GM19238 (cell line): ENCODE data around the gene LIPG.
"Not testable (repeated sequence)": the region's sequence is repeated elsewhere in the genome, so short reads cannot be mapped to it uniquely, and the experiment has no call there.

Experiments
- DNase-seq: peaks from one replicate; pipeline ENCODE4 v3.0.0; 2011; ENCODE audit warnings: low spot score; ENCODE audit not compliant: insufficient read length

Gene LIPG

DNA sequence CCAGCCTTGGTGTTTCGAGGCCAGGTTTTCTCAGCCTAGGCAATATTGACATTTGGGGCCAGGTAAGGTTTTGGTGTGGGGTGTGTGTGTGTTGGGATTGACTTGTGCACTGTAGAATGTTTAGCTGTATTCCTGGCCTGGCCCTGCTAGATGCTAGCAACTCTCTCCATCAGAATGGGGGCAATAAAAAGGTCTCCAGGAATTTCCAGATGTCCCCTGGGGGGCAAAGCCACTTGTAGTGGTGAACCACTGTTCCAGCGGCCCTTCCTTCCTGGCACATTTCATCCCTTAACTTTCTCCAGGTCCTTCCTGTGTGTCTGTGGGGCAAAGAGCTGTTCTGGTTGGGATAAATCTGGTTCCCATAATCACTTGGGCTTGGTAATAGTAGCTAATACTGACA, 12.0 kb downstream of the LIPG start:
- no peak for DNase-seq

DNA sequence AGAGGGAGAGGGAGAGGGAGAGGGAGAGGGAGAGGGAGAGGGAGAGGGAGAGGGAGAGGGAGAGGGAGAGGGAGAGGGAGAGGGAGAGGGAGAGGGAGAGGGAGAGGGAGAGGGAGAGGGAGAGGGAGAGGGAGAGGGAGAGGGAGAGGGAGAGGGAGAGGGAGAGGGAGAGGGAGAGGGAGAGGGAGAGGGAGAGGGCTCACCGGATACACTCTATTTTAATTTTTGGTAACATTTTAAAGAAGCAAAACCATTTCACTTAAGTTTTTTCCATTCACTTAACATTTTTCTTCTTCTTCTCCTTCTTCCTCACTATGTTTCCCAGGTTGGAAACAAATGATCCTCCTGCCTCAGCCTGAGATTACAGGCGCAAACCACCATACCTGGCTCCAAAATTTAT, 17.2 kb downstream of the LIPG start:
- DNase-seq = not testable (repeated sequence)

GRCh38 chr18:49579583-49579982, 17.7 kb downstream of the LIPG start:
- DNase-seq = not testable (repeated sequence)

GRCh38 chr18:49580279-49580678, 18.4 kb downstream of the LIPG start:
- no peak for DNase-seq

DNA sequence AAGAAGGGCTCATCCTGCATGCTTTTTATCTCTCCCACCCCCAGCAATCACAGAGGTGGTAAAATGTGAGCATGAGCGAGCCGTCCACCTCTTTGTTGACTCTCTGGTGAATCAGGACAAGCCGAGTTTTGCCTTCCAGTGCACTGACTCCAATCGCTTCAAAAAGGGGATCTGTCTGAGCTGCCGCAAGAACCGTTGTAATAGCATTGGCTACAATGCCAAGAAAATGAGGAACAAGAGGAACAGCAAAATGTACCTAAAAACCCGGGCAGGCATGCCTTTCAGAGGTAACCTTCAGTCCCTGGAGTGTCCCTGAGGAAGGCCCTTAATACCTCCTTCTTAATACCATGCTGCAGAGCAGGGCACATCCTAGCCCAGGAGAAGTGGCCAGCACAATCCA, 19.5 kb downstream of the LIPG start:
- no peak for DNase-seq

DNA sequence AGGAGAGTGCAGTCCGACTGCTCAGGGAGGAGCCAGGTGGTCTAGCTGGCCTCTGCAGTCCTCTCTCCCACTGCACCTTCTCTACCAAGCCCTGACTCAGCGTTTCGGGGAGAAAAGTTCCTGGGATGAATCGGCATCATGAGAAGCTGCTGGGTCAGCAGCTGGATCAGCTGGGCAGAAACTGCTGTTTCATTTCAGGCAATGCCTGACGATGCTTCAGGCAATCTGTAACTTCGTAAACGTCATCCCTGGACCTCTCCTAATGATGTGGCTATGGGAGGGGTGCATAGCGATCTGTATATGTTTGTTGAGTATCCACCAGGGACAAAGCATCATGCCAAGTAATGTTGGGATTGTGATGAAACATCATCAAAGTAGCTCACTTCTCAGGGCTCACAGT, 20.7 kb downstream of the LIPG start:
- DNase-seq = no peak

DNA sequence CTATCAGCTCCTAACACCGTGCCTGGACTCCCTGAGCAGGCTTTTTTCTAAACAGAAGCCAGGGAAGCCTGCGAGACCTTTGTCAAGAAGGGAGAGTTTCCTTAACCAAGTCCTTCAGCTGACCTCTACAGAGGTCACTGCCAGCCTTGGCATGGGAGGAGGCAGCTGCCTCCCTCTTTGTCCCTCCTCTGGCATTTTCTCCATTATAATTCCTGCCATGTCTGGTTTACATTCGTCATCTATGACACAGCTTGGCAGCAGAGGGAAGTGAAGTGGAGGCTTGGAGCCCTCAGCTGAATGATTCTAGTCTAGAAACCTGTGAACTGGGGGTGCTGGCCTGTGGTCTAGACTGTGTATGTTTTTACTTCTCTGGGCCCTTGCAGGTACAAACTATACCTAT, 22.5 kb downstream of the LIPG start:
- no peak for DNase-seq

GRCh38 chr18:49584951-49585350, 23.1 kb downstream of the LIPG start:
- DNase-seq = not testable (repeated sequence)

DNA sequence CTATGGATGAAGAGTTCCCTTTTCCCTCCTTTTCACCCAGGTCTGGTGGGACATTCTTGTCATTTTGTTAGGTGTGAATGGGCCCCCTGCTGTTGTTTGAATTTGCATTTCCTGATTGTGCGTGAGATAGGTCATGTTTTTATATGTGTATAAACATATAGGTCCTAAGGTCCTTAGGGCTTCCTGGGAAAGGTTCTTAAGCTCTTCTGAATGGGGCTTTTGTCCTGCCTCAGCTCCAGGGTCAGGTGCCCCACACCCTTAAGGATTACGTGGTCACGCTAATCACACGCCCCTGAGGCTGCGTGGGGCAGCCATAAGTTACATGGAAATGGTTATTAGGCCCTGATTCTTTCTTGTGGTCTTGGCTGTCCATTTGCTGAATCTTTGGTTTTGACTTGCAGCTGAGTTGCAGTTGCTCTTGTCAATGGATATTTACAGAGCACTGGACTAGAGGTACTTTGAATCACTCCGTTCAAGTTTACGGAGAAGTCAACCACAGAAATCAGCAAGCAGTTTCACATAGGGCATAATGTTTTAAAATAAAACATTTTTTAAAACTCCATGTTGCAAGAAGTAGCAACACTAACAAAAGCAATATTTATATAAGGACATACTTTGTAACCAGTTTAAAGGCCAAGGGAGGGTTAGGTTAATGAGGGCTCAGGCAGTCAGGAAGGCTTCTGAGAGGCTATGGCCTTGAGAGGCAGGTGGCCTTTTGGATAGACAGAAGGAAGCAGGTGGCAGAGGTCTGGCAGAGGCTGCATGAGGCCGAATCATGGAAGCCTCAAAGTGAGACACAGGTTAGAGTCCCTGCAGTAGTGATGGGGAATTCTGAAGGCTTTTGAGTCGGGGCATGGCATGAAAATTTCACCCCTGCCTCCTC, 24.2 kb downstream of the LIPG start:
- DNase-seq = no peak

DNA sequence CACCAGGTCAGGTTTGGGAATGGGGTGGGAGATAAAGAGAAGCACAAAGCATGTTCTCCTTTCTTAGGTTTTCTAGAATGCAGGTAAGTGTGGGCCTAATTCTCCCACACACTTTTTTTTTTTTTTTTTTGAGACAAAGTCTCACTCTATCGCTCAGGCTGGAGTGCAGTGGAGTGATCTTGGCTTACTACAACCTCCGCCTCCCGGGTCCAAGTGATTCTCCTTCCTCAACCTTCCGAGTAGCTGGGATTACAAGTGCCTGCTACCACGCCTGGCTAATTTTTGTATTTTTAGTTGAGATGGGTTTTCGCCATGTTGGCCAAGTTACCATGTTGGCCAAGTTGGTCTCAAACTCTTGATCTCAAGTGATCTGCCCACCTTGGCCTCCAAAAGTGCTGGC, 26.3 kb downstream of the LIPG start:
- no peak for DNase-seq

GRCh38 chr18:49588971-49589370, 27.1 kb downstream of the LIPG start:
- no peak for DNase-seq

DNA sequence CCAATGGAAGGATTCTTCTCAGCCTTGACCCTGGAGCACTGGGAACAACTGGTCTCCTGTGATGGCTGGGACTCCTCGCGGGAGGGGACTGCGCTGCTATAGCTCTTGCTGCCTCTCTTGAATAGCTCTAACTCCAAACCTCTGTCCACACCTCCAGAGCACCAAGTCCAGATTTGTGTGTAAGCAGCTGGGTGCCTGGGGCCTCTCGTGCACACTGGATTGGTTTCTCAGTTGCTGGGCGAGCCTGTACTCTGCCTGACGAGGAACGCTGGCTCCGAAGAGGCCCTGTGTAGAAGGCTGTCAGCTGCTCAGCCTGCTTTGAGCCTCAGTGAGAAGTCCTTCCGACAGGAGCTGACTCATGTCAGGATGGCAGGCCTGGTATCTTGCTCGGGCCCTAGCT, 28.8 kb downstream of the LIPG start:
- DNase-seq = no peak

GRCh38 chr18:49591271-49591670, 29.4 kb downstream of the LIPG start:
- DNase-seq = no peak

- DNase-seq = no peak
These were observed 29.9 kb downstream of the LIPG start for GRCh38 chr18:49591775-49592174.

DNA sequence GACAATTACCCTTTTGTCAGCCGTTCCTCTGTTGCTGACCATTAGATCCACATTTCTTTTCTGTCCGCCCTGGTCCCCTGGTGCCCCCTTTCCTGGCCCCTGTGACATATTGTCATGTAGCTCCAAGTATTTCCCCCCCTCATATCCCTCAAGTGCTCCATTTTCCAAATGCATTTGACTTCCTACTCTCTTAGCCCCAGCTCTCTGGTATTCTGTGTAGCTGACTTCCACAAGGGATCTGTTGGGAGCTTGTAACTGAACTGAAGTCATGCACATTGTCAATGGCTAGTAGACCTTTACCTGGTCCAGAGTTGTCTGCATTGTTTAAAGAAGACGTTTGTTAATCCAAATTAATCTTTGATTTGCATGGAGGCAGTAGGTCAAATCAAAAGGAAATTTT, 34.8 kb downstream of the LIPG start:
- no peak for DNase-seq

DNA sequence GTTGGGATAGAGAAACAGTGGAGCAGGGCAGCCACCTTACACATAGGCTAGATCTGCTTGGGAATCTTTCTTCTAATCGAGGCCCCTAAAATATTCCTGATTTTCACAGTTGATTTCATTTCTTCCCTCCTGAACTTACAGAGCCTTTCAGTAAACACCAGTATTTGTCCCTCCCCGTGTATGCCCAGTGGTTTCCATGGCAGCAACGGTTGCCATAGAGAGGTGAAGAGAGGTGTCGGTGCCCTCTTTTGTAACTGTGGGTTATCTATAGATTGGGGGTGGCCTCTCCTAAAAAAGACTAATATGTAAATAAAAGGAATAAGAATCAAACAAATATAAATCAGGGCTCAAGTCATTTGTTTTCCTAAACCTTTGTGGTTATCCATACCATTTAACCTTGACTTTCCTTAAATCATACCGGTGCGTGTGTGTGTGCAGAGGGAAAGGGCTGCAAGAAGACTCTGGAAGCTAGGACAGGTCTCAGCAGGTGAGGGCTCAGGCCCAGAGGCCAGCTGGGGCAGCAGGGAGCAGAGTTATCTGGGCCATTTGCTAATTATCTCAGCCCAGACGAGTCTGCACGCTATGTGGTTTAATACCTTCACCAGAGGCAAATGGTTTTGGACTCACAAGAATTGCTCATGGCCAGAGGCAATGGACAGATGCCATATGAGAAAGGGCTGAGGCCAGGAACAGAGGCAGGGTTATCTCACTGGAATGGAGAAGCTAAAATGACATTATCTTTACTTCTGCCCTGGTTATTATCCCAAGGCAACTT, 35.5 kb downstream of the LIPG start:
- DNase-seq = no peak

GRCh38 chr18:49601211-49601610, 39.4 kb downstream of the LIPG start:
- no peak for DNase-seq

DNA sequence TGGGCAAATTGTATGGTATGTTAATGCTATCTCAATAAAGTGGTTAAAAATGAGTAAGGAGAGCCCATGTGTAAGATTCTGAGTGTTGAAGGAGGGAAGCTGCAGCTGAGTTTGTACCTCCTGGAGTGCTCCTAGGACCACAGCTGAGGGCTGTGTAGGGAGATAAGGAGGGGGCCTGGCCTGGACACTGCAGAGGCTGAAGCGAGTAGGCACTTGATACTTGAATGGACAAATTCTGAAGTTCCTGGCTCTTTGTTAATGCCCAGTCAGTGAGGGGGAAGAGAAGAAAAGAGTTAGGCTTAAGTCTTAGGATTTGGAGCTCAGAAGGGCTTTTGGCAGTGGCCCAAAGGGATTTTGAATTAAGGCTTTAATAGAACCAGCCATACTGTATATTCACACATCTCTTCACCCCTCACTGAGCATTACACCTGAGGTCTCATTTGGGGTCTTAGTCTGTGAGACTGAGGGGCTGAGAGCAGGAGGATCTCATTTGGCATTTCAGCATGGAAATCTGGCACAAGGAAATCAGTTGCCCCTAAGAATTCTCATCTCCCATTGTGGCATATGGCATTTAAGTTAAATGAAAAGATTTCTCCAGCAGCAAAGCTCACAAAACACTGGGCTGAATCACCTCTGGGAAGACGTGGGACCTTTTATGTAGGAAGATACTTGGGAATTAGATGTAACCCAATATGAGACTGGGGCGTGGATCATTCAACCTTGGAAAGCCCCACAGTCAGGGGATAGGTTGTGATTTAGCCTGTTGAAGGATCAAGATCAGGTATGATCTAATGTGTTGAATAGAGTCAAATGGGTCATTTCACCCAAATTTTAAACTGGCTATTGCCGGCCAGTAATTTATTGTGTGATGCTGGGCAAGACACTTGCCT, 46.8 kb downstream of the LIPG start:
- DNase-seq = no peak

DNA sequence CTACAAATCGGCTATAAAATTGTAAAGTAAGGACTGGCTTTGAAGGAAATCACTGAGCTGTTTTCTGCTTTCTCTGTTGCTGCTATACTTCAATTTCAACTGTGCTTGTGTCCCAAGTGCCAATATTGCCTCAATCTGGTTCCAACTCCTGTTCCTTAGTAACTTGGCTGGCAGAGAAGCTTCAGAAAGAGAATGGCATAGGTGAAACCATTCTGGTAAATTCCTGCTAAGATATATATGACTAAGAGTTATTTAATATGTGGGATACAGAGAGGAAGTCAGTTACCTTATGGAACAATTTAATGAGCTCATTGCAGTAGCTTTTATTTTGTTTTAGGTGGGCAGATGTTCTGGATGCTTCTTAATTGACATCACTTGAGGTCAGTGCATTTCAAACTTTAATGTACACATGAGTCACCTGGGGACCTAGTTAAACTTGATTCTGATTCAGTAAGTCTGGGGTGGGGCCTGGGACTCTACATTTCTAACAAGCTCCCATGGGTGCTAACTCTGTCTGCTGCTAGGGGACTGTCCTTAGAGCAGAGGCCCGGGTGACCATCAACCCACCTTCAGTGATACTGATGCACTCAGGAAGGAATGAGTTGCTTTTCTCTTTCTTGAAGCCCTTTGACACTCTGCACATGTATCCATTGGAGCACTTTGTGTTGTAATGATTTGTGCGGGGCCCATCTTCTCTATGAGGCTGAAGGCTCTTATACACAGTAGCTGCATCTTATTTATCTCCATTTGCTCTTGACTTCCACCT, 47.6 kb downstream of the LIPG start:
- no peak for DNase-seq

- no peak for DNase-seq
These were observed 48.2 kb downstream of the LIPG start for GRCh38 chr18:49610022-49610445.

DNA sequence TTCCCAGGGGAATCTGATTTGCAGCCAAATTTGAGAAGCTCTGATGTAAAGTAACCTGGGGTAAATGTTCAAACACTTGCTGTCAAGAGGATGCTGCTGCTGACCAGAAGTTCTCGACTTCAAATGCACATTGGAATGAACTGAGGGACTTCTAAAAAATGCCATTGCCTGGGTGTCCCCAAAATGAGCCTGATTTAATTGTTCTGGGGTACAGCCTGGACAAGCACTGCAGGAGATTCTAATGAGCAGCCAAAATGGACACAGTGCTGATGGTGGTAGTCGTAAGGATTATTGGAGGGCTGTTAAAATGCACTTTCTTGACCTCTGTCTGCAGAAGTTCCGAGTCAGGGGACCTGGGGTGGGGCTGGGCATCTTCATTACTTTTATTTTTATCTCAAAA, 49.5 kb downstream of the LIPG start:
- DNase-seq = no peak
